Activated T-cell treated with anti-CD3 and anti-CD28 coated beads, Interleukin-2, amount 50 U/mL, for 48 hours (primary cell): ENCODE results near the gene OAF.

Experiments used
- DNase-seq, 2 experiments: peaks; one replicate each; pipeline ENCODE4 v3.0.0-alpha.2; 2020

Gene OAF

DNA sequence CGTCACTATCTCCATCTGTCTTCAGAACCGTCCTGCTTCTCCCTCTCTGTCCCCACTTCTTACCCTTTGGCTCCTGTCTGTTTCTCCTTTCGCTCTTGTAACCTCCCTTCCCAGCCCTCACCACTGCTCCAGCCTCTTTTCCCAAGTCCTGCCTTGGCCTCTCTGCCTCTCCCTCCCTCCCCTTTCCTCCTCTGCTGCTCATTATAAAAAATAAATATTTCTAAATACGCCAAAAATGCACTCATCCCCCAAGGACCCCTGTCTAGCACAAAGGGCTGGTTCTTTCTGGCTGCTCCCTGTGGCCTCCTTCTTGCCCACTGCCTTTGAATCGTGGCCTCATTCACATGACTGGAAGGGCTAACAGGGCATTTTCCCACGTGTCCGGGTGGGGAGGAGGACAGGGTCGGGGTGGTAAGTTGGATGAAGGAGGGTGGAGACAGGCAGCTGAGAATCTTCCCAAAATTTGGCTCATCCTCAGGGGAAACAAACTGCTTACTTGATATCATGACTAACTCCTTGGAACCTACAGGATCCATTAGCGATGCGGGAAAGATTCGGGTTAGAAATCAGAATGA is 26.4 kb upstream of the OAF start:
- DNase-seq, result peak in 1 of 2 experiments; percentile 5

DNA sequence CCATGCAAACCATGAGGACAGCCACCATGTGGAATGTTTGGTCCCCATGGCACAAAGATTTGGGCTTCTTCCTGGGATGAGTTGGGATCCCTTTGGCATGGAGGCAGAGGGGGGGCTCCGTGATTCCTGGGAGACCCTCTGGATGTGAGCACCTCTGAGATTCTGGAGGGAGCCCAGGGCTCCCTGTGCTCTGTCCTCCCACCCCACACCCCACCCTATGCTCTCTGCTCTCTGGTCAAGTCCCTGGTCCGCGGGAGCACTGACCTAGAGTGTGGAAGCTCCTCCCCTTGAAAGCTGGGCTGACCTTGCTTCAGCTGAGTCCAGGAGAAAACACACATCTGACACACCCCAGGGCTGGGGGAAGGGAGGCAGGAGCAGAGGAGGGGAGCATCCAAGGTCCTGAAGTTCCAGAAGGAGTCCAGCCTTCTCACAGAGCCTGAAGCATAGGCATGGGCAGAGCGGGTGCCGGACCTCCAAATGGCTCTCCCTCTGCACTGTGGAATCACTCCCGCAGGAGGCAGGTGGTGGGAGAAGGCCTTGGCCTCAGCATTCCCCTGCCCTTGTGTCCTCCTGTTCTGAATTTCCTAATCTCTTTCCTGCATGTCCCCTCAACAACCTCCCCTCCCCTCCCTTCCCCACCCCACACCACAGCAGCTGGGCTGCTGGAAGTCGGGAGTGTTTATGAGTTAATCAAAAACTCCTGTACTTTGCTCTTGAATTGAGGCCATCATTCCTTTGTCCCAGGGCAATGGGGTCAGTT is 25.7 kb upstream of the OAF start:
- DNase-seq, result no peak

DNA sequence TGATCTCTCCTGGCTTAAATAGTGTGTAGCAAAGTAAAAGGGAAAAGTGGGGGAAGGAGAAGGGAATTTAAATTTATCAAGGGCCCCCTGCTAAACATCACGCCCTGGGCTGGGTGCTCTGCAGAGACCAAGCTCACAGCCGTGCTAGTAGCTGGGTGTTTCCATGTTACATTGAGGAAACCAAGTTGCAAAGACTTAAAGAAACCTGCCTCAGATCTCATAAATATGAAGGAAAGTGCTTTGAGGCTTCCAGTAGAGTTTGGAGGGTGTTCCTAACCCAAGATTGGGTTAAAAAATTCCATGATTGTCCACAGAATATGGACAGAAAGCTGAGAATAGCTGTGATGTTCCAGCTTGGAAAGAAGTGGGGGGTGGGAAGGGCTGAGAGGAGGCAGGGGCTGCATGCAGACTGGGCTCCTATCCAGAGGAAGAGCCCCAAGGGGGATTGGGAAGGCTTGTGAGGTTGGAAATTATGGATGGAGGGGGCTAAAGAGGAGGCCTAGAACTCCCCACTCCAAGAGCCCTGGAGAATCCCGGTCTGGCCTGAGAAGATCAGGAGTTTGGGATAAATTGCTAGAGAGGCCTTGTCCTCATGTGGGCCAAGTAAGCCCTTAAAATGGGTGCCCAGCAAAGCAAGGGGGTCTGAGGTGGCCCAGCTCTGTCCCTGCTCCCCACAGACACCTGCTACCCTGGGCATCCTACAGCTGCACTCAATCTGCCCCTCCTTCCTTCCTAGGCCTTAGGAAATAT is 25.0 kb upstream of the OAF start:
- no peak for DNase-seq

DNA sequence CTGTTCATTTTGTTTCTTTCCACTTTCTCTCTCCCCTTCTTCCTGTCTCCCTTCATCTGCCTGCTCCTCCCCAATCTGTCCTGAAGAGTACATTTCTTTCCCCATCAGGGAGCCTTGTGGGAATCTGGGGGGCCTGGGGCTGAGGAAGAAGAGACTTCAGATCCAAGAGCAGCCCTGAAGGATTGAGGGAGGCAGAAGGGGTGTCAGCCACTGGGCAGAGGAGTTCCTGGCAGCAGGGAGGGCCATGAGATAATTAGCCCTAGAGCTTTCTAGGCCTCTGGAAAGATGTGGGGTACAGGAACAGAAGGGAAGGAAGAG is 24.4 kb upstream of the OAF start:
- DNase-seq, result no peak

DNA sequence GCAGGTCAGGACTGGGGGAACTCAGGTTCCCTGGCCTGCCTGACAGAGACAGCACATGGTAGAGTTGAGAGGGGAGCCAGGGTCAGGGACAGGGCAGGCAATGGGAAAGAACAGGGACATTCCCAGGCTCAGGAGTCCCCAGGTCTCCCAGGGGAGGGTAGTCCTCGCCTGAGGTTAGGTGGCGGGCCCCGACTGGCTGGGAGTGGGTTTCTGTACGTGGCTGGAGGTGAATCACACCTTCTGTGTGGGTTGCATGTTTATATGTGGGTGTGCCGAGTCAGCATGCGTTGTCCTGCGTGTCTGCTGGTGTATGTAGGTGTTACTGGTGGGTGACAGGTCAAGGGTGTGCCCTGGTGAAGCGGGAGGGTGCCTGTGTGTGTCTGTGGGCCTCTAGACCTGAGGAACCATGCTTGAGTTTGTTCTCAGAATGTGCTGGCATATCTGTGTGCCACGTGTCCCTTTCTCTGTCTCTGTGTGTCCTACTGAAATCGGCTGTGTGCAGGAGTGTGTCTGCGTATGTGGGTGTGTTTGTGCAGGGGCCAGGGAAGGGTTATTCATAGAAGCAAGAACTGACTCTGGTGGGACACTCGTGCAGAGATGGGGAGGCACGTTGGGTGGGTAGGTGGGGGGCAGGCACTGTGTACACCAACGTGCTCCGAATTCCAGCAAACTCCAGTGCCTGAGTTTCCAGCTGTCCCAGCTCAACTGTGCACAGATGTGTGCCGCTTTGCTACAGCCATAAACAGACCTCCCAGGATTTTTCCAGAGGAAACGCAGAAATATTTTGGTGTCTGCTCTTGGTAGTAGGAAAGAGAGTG is 23.8 kb upstream of the OAF start:
- DNase-seq, result peak; percentile 32 to 49

DNA sequence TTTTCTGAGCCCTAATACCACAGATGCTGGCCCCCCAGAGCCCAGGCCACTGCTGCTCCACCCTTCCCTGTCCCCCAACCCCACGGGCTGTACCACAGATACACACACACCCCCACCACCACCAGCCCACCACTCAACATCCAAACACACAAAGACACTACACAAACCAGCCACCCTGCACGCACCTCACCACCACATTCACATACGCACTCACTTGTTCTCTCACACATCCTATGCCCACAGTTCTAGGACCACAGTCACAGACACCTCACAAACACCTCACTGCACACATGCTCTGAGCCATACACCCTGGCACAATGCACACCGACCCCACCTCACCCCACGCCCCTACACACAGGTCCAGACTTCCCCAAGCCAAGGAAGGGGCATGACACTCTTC is 22.5 kb upstream of the OAF start:
- no peak for DNase-seq

DNA sequence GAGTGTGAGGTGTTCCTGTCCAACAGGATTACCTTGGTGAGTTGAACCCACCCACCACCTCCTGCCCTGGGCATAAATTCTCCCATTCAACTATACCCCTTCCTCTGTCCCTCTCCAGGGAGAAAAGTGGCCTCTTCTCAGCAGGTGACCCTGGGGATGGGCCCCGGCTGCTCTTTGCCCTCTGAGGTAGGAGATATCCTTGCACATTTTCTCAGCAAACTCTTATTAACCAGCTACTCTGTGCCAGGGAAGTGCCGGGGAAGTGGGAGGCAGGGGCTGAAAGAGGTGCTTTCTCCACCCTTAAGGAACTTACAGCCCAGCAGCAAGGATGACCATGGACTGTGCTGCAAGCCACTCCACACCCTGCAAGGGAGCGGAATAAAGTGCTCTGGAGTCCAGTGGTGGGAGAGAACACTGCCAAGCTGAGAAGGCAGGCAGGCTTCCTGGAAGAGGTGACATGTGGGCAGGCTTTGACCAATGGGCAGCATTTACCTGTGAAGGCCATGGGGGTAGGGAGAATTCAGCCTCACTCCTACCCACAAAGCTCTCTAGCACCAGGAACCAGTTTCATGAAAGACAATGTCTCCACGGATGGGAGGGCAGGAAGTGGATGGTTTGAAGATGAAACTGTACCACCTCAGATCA is 21.9 kb upstream of the OAF start:
- DNase-seq, result no peak

DNA sequence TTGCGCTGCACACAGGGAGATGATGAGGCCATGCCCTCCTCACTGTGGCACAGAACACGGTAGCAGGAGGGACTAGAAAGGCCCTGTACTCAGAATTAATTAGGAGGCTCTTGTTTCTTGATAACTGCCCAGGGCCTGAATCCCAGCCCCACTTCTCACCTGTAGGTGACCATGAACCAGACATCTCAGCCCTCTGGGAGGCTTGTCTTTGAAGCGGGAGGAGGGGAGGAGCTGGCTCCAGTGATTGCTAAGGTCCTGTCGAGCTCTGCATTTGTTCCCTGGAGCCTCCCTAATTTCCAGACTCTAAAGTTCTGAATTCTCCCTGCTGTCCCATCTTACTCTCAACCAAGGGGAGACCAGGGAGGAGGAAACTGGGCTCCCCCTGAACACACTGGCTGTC is 19.8 kb upstream of the OAF start:
- DNase-seq, result no peak

DNA sequence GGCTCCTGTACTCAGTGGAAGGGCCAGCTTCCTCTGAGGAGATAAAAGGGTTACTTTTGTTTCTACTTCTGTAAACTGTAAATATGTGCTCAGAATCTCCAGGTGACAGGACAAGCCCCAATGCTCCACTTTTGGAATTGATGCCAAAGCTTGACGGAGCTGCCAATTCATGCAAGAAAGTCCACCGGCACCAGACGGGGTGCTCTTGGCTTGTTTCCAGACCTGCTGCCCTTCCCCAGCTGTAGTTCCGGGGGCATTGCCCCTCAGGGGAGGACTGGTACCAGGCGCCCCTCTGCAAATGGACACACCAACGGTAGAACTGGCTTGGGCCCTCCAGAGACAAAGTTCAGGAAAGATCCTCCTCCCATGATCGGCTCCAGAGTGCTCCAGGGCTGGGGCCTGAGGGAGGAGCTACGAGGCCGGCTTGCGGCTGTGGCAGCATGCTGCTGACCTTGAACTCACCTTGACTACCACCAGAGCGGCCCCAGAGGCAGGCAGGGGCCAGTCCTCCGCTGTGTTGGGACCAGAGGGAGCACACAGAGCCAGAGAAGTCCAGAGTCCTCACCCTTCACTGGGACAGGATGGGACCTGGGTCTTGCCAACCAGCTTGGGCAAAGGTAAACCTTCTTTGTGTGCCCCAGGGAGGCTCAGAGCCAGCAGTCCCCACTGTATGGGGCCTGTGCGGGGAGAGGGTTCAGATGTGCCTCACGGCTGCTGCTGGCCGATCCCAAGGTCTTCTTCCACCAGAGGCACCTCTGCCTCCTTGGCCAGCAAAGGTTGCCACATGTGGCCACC is 17.8 kb upstream of the OAF start:
- no peak for DNase-seq

DNA sequence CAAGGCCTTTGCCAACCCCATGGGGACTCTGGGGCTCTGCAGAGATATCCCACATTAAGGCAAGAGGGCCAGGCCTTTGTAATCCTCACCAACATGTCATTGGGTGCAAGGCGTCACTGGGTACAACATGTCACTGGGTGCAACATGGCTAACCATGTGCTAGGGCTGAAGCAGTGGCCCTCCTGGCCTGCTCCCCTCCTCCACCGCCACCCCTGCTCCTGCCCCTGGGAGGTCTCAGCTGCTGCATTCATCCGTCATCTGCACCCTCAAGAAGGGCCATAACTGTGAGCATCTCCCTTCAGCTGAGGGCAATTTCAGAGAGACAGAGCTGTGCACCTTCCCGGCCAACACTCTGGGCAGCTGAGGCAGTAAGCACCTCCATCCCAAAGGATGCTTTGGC is 16.7 kb upstream of the OAF start:
- no peak for DNase-seq

DNA sequence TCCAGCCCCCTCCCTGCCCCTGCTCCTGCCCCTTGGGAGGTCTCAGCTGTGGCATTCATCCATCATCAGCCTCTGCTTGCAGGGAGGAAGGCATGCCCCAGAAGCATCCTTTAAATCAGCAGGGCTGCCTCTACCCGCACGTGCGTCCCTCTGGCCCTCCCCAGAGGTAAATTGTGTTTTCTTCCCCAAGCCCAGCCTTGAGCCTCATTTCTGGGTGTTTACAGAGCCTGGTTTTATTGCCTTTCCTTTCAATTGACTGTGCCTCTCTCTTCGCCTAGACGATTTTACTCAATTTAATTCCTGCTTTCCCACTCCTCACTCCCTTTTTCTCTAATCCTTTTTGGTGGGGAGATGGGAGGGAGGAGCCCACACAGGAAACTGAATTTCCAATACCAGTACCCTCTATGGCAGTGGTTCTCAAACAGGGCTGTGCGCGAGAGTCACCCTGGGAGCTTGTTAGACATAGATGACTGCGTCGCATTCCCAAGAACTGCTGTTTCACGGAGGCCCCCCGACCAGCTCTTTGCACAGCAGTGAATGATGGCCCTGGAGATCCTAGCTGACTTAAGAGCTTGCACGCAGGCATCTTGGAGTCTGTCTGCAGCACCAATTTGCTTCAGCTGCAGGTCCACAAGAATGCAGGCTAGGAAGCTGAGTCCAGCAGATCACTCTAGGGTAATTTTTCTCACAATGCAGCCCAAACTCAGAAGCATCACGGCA is 15.1 kb upstream of the OAF start:
- DNase-seq, result no peak

DNA sequence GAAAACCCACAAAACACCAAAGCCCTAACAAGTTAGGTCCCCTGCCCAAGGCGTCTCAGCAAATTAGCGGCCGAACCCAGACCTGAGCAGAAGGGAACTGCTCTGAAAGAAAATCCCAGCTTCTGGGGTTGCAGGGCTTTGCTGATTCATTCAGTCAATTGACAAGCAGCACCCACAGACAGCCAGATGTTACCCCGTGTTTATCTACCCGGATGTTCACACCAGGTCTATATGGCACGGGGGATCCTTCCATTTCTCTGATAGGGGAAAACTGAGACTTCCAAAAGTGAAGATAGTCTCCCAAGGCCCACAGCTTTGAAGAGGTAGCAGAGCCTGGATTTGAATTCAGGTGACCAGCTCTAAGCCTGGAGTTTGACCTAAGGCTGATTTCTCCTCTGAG is 14.0 kb upstream of the OAF start:
- no peak for DNase-seq

DNA sequence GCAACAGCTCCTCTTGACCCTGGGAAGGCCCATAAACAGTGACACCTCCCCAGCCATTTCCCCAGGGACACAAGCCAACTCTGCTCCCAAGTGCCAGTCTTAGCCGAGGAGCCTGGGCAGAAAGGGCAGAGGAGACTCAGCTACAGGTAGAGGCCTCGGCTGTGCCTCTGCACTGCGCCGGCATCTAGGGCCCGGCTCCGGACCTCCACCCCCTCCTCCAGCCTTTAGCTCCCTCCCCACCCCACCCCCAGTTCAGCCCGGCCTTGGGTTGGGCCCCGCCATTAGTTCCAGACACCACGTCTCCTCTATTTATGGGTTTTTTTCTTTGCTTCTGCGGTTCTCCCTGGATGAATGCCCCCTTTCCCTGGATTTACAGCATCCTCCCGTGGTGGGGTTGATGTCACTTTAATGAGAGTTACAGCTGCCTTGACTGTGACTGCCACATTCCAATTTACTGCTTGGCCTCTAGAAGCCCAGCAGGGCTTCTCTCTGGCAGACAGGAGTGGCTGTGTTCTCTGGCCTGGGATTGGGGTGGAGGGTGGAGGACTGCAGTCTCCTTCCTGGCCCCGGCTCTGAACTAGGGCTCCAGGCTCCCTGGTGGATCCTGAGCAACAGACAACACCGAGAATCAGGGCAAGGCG is 13.5 kb upstream of the OAF start:
- no peak for DNase-seq

DNA sequence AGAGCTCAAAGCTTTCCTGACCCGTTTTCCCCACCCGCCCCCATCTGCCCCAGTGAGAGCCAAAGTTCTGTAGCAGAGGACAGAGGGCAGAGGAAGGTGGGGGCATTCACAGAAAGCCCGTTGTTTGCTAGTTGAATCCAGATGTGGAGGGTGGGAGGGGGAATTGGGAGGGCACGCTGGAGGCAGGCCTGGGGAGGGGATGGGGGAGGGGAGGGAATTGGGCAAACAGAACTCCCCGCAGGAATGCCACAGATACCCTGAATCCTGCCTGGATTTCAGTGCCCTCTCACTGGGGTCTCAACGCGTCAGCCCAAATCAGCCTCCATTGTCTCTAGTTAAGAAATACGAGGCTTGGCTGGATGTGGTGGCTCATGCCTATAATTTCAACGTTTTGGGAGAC is 12.9 kb upstream of the OAF start:
- no peak for DNase-seq

DNA sequence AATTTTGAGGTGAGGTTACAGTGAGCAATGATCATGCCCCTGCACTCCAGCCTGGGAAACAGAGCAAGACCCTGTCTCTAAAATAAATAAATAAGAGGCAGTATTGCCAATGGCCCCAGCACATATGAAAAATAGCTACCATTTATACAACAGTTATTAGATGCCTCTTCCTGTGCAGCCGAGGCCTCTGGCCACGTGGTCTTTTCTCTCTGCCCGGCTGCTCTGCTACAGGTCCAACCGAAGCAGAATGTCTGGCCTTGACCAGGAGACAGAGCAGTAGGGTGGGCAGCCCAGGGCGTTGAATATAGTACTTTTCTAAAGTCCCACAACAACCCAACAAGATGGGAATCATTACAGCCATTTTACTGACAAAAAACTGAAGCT is 12.4 kb upstream of the OAF start:
- no peak for DNase-seq

DNA sequence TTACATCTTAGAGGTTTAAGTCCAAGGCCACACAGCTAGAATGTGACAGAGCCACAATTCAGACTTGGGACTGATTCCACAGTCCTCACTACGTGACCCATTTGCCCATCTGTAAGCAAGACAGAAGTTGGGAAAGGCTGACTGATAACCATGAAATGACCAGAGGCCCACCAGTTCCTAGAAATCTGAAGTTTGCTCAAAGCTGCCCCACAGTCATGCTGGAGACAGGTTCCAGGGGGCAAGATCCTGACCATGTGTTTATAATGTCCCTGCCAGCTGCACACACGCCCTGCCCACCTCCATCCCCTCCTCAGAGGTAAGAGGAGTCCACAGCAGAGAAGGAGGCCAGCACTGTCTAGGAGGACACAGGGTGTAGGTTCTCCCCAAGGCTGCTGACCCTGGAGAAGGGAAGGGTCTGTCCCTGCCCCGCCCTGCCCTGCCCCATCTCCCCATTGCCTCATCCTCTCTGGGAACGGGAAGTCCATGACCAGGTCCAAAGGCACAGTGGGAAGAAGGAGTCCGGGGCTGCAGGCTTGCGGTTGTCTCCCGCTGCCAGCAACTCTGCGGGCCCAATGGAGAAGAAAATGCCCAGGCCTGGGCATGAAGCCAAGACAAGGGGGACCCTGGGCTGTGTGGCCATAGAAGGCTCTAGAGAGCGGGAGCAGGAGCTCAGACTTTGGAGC is 11.9 kb upstream of the OAF start:
- no peak for DNase-seq

DNA sequence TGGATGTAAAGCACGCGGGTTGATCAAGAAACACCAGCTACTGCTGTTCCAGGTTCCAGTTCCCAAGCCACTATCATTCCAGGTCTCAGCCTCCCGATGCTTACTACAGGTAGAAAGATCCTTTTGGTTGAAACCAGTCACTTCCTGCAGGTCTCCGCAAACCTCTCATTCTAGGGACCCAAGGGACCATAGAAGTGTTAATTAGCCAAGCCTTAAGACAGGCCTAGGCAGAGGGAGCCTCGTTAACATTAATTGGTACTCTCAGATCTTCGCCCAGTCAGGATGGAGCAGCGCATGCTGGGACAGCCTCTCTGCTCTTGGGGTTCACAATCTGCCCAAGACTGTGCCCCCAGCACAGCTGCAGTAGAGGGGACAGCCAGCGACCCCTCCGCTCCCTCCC is 11.2 kb upstream of the OAF start:
- DNase-seq, result no peak

DNA sequence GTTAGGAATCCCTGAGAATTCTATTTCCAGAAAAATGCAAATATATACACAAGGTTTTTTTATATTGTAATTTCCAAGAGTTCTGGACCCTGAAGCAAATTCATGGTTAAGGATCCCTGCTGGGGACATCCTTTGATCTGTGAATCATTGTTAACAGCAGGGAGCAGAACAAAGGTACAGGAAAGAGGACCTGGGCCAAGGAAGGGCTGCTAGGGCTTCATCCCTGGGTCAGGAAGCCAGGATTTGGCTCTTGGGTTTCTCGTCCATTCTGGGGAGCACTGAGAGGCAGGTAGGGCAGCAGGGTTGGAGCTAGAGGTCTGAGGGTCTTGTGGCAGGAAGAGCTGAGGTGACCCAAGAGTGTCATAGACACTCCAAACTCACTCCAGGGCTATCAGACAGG is 10.2 kb upstream of the OAF start:
- DNase-seq, result no peak

DNA sequence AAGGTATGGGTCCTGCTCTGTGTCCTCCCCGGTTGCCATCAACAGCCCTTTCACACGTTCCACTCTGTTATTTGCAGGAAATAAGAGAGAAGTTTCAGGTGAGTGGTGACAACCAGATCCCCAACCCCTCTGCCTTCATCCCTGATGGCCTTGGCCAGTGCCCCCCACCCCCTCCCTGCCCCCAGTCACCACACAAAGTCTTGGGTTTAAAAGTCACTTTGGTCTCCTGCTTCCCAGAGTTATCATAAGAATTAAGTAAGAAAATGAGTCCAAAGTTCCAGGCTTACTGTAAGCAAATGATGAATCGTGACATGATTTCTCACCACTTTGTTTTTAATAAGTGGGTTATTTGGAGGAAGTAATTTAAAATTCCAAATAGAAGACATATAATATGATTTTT is 9.2 kb upstream of the OAF start:
- DNase-seq, result no peak

DNA sequence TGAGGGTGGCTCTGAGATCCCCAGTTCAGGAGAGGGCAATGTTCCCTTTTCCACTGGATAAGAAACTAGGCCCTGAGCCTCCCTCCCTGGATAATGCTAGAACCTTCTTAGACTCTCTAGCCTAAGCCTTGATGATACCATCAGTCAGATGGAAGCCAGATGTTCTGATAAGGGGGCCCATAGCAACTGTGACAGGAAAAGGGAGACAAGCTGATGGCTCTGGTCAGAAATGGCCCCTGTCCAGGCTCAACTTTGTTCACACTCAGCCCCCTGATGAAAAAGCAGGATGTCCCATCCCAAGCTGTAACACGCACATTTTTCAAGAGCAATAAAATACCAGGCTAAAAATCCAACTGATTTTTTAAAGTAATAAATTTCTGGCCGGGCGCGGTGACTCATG is 7.2 kb upstream of the OAF start:
- no peak for DNase-seq
